GM23338 (cell line): ENCODE measurements around the gene IL36RN. TPM values are rescaled to one million over a fixed set of nuclear protein-coding genes. Genes with fewer than 3 reads are reported as not detected.

ENCODE experiments used
- ATAC-seq: fragments of 200-7000 bp; cut with Tn5 transposase; 3 replicates; pipeline ENCODE4 v1.9.1; 2020
- DNase-seq: peaks from one replicate; pipeline ENCODE4 v3.0.0-alpha.2; 2015; ENCODE audit warnings: low spot score
- H2AFZ ChIP-seq: fragments of 200-600 bp; sonication (generic); 2 replicates; pipeline ENCODE4 v1.8.0; 2016; ENCODE audit warnings: antibody characterized with exemption, mild to moderate bottlenecking, moderate library complexity
- H3F3A ChIP-seq: fragments of 200-600 bp; sonication (generic); replicated peaks from 2 replicates; pipeline ENCODE4 v1.8.0; 2017; ENCODE audit warnings: antibody characterized with exemption, mixed run types, low read depth
- H3K27ac ChIP-seq: fragments of 200-600 bp; sonication (generic); 2 replicates; pipeline ENCODE4 v1.6.1; 2016; ENCODE audit warnings: low read depth
- H3K27me3 ChIP-seq: fragments of 200-600 bp; sonication (generic); 2 replicates; pipeline ENCODE4 v1.8.0; 2016; ENCODE audit warnings: mild to moderate bottlenecking, mixed run types, moderate library complexity; ENCODE audit not compliant: insufficient read depth
- H3K36me3 ChIP-seq: fragments of 200-600 bp; sonication (generic); 2 replicates; pipeline ENCODE4 v1.8.0; 2016; ENCODE audit warnings: mild to moderate bottlenecking; ENCODE audit not compliant: insufficient read depth
- H3K4me1 ChIP-seq: fragments of 200-600 bp; sonication (generic); 2 replicates; pipeline ENCODE4 v1.8.0; 2016; ENCODE audit warnings: mild to moderate bottlenecking, moderate library complexity; ENCODE audit not compliant: insufficient read depth
- H3K4me2 ChIP-seq: fragments of 200-600 bp; sonication (generic); 2 replicates; pipeline ENCODE4 v1.7.1; 2017; ENCODE audit warnings: mixed run types
- H3K4me3 ChIP-seq: fragments of 200-600 bp; sonication (generic); 2 replicates; pipeline ENCODE4 v1.6.1; 2016; ENCODE audit warnings: mixed run types
- H3K79me2 ChIP-seq: fragments of 200-600 bp; sonication (generic); replicated peaks from 2 replicates; pipeline ENCODE4 v1.8.0; 2017; ENCODE audit warnings: mild to moderate bottlenecking; ENCODE audit not compliant: insufficient read depth
- H3K9me2 ChIP-seq: fragments of 200-600 bp; sonication (generic); 2 replicates; pipeline ENCODE4 v1.8.0; 2017; ENCODE audit not compliant: insufficient read depth
- H4K20me1 ChIP-seq: fragments of 200-600 bp; sonication (generic); replicated peaks from 2 replicates; pipeline ENCODE4 v1.8.0; 2017; ENCODE audit warnings: mild to moderate bottlenecking; ENCODE audit not compliant: insufficient read depth
- H3K27ac Mint-ChIP-seq: 2 replicates; pipeline ENCODE4 v1.8.0; 2020; ENCODE audit warnings: inconsistent platforms, mild to moderate bottlenecking, moderate library complexity, mixed read lengths
- H3K27me3 Mint-ChIP-seq: 3 replicates; pipeline ENCODE4 v1.8.0; 2022; ENCODE audit warnings: low read depth, mild to moderate bottlenecking, moderate library complexity, mixed read lengths, inconsistent platforms; ENCODE audit not compliant: insufficient read depth, poor library complexity
- H3K36me3 Mint-ChIP-seq: 3 replicates; pipeline ENCODE4 v1.8.0; 2021; ENCODE audit warnings: low read depth, mild to moderate bottlenecking, inconsistent platforms, moderate library complexity, mixed read lengths
- H3K4me1 Mint-ChIP-seq: 3 replicates; pipeline ENCODE4 v1.8.0; 2020; ENCODE audit warnings: mild to moderate bottlenecking, inconsistent platforms, mixed read lengths
- H3K4me3 Mint-ChIP-seq: 3 replicates; pipeline ENCODE4 v1.8.0; 2021; ENCODE audit warnings: moderate library complexity, mild to moderate bottlenecking, inconsistent platforms, mixed read lengths
- H3K9me3 Mint-ChIP-seq: 3 replicates; pipeline ENCODE4 v1.8.0; 2020; ENCODE audit warnings: moderate library complexity, mild to moderate bottlenecking, inconsistent platforms, mixed read lengths
- CREB1 ChIP-seq: fragments of 250-450 bp; sonication (Bioruptor Pico); IDR thresholded peaks from 2 replicates; pipeline ENCODE4 v1.5.0; 2020; ENCODE audit warnings: low read depth, mild to moderate bottlenecking, moderate library complexity
- ETS1 ChIP-seq: IDR thresholded peaks from 2 replicates; pipeline ENCODE4 v1.6.1; 2016; ENCODE audit warnings: antibody characterized with exemption
- EZH2 ChIP-seq: fragments of 200-600 bp; sonication (generic); IDR thresholded peaks from one replicate; pipeline ENCODE4 v1.8.0; 2017; ENCODE audit warnings: antibody characterized with exemption, mild to moderate bottlenecking, low read depth; ENCODE audit not compliant: unreplicated experiment
- EZH2phosphoT487 ChIP-seq: fragments of 200-600 bp; sonication (generic); IDR thresholded peaks from one replicate; pipeline ENCODE4 v1.8.1; 2018; ENCODE audit warnings: antibody characterized with exemption; ENCODE audit not compliant: unreplicated experiment
- JUNB ChIP-seq: IDR thresholded peaks from one replicate; pipeline ENCODE4 v1.6.1; 2016; ENCODE audit warnings: antibody characterized with exemption; ENCODE audit not compliant: unreplicated experiment
- NANOG ChIP-seq: IDR thresholded peaks from 2 replicates; pipeline ENCODE4 v1.6.1; 2016; ENCODE audit warnings: antibody characterized with exemption, borderline replicate concordance
- POLR2AphosphoS5 ChIP-seq: IDR thresholded peaks from 2 replicates; pipeline ENCODE4 v1.6.1; 2016; ENCODE audit warnings: antibody characterized with exemption, low read depth
- REST ChIP-seq: IDR thresholded peaks from one replicate; pipeline ENCODE4 v1.6.1; 2018; ENCODE audit warnings: antibody characterized with exemption; ENCODE audit not compliant: unreplicated experiment
- STAT1 ChIP-seq: IDR thresholded peaks from one replicate; pipeline ENCODE4 v1.6.1; 2016; ENCODE audit warnings: antibody characterized with exemption; ENCODE audit not compliant: unreplicated experiment
- ZNF331 ChIP-seq: fragments of 250-450 bp; sonication (Bioruptor Pico); IDR thresholded peaks from 2 replicates; pipeline ENCODE4 v1.5.0; 2020; ENCODE audit warnings: low read depth, mild to moderate bottlenecking, moderate library complexity
- polyA plus RNA-seq: library from polyadenylated mRNA; unstranded; fragments of >200 nt; fragmentation: Nextera tagmentation; extraction: Ambion mirVana; gene quantifications from 2 replicates; pipeline ENCODE4 v1.2.1, GENCODE V29; 2016
- total RNA-seq: library from RNA; depleted of rRNA; stranded (reverse); fragments of >200 nt; shearing (Covaris generic); gene quantifications from 2 replicates; pipeline ENCODE4 v1.2.3, GENCODE V29; 2014
- TF ChIP-seq, protein P1 (sequence below), 2 experiments: fragments of 200-600 bp in 1 of 2; sonication (generic) in 1 of 2; conservative IDR thresholded peaks; 2 replicates each; pipeline versions ENCODE4 v1.5.1 to v1.6.1; 2016 to 2017; ENCODE audit warnings: antibody characterized with exemption in 2 of 2, low read depth in 2 of 2, mild to moderate bottlenecking in 2 of 2, moderate library complexity in 1 of 2
- TF ChIP-seq, protein P2 (sequence below): fragments of 250-450 bp; sonication (Bioruptor Pico); IDR thresholded peaks from 2 replicates; pipeline ENCODE4 v1.5.0; 2020; ENCODE audit warnings: mild to moderate bottlenecking, moderate library complexity

The IL36RN gene
- total and polyA plus RNA-seq, 2 experiments from 2014 or later, result not detected

GRCh38 chr2:113012436-113013335 is 46.3 kb upstream of the IL36RN start:
- H3K79me2 ChIP-seq, result no peaks in the 10 kb centered on the region
- no peak overlapping the region for H2AFZ ChIP-seq
- TF ChIP-seq, protein P1, sequence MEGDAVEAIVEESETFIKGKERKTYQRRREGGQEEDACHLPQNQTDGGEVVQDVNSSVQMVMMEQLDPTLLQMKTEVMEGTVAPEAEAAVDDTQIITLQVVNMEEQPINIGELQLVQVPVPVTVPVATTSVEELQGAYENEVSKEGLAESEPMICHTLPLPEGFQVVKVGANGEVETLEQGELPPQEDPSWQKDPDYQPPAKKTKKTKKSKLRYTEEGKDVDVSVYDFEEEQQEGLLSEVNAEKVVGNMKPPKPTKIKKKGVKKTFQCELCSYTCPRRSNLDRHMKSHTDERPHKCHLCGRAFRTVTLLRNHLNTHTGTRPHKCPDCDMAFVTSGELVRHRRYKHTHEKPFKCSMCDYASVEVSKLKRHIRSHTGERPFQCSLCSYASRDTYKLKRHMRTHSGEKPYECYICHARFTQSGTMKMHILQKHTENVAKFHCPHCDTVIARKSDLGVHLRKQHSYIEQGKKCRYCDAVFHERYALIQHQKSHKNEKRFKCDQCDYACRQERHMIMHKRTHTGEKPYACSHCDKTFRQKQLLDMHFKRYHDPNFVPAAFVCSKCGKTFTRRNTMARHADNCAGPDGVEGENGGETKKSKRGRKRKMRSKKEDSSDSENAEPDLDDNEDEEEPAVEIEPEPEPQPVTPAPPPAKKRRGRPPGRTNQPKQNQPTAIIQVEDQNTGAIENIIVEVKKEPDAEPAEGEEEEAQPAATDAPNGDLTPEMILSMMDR (conservative IDR thresholded peaks at IDR 0.05; ENCODE audit: low read depth in 2 of 2), result no peak
- TF ChIP-seq JUNB, result no peak
- TF ChIP-seq EZH2, result no peak
- TF ChIP-seq CREB1 (CRISPR knock-in tag), result no peak
- no peak for TF ChIP-seq STAT1
- TF ChIP-seq EZH2phosphoT487, result no peak
- TF ChIP-seq POLR2AphosphoS5, result no peak
- TF ChIP-seq ZNF331 (CRISPR knock-in tag), result no peak
- TF ChIP-seq, protein P2, sequence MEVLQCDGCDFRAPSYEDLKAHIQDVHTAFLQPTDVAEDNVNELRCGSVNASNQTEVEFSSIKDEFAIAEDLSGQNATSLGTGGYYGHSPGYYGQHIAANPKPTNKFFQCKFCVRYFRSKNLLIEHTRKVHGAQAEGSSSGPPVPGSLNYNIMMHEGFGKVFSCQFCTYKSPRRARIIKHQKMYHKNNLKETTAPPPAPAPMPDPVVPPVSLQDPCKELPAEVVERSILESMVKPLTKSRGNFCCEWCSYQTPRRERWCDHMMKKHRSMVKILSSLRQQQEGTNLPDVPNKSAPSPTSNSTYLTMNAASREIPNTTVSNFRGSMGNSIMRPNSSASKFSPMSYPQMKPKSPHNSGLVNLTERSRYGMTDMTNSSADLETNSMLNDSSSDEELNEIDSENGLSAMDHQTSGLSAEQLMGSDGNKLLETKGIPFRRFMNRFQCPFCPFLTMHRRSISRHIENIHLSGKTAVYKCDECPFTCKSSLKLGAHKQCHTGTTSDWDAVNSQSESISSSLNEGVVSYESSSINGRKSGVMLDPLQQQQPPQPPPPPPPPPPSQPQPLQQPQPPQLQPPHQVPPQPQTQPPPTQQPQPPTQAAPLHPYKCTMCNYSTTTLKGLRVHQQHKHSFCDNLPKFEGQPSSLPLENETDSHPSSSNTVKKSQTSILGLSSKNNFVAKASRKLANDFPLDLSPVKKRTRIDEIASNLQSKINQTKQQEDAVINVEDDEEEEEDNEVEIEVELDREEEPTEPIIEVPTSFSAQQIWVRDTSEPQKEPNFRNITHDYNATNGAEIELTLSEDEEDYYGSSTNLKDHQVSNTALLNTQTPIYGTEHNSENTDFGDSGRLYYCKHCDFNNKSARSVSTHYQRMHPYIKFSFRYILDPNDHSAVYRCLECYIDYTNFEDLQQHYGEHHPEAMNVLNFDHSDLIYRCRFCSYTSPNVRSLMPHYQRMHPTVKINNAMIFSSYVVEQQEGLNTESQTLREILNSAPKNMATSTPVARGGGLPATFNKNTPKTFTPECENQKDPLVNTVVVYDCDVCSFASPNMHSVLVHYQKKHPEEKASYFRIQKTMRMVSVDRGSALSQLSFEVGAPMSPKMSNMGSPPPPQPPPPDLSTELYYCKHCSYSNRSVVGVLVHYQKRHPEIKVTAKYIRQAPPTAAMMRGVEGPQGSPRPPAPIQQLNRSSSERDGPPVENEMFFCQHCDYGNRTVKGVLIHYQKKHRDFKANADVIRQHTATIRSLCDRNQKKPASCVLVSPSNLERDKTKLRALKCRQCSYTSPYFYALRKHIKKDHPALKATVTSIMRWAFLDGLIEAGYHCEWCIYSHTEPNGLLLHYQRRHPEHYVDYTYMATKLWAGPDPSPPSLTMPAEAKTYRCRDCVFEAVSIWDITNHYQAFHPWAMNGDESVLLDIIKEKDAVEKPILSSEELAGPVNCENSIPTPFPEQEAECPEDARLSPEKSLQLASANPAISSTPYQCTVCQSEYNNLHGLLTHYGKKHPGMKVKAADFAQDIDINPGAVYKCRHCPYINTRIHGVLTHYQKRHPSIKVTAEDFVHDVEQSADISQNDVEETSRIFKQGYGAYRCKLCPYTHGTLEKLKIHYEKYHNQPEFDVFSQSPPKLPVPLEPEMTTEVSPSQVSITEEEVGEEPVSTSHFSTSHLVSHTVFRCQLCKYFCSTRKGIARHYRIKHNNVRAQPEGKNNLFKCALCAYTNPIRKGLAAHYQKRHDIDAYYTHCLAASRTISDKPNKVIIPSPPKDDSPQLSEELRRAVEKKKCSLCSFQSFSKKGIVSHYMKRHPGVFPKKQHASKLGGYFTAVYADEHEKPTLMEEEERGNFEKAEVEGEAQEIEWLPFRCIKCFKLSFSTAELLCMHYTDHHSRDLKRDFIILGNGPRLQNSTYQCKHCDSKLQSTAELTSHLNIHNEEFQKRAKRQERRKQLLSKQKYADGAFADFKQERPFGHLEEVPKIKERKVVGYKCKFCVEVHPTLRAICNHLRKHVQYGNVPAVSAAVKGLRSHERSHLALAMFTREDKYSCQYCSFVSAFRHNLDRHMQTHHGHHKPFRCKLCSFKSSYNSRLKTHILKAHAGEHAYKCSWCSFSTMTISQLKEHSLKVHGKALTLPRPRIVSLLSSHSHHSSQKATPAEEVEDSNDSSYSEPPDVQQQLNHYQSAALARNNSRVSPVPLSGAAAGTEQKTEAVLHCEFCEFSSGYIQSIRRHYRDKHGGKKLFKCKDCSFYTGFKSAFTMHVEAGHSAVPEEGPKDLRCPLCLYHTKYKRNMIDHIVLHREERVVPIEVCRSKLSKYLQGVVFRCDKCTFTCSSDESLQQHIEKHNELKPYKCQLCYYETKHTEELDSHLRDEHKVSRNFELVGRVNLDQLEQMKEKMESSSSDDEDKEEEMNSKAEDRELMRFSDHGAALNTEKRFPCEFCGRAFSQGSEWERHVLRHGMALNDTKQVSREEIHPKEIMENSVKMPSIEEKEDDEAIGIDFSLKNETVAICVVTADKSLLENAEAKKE (CRISPR knock-in tag), result no peak
- TF ChIP-seq NANOG, result no peak
- TF ChIP-seq ETS1, result no peak
- no peak for TF ChIP-seq REST
- Mint-ChIP-seq H3K27me3 (peaks cover 4% of the 10 kb centered on the region), H3K4me3 (no peak overlapping the region), H3K9me3 (peaks cover 5% of the 10 kb centered on the region; the same call in 2 of the 3 replicates), H3K4me1 (no peaks in the 10 kb centered on the region), H3K36me3 (peaks cover 3% of the 10 kb centered on the region; the same call in 1 of the 3 replicates), H3K27ac (no peak overlapping the region)
- H3K4me3 ChIP-seq, result no peak overlapping the region
- DNase-seq, result no peak
- no peaks in the 10 kb centered on the region for H3K4me1 ChIP-seq
- H3K4me2 ChIP-seq, result no peak overlapping the region
- no peak overlapping the region for H3K27ac ChIP-seq
- H3K9me2 ChIP-seq, result 0 out of 2 replicates have a peak, but pooled peaks cover 4% of the 10 kb centered on the region
- ATAC-seq, result no peak
- H3K36me3 ChIP-seq, result no peaks in the 10 kb centered on the region
- no peaks in the 10 kb centered on the region for H3K27me3 ChIP-seq
- H3F3A ChIP-seq, result no peaks in the 10 kb centered on the region
- H4K20me1 ChIP-seq, result no peaks in the 10 kb centered on the region
